ENCODE measurements around the gene MTMR3. TPM values are rescaled to one million over a fixed set of nuclear protein-coding genes. Genes with fewer than 3 reads are reported as not detected.
A peak's percentile ranks its signal among the peaks of the same experiment; 100 is the strongest.

MTMR3 gene
- total RNA-seq, 1 experiment from 2014 or later: 26.8 TPM

DNA sequence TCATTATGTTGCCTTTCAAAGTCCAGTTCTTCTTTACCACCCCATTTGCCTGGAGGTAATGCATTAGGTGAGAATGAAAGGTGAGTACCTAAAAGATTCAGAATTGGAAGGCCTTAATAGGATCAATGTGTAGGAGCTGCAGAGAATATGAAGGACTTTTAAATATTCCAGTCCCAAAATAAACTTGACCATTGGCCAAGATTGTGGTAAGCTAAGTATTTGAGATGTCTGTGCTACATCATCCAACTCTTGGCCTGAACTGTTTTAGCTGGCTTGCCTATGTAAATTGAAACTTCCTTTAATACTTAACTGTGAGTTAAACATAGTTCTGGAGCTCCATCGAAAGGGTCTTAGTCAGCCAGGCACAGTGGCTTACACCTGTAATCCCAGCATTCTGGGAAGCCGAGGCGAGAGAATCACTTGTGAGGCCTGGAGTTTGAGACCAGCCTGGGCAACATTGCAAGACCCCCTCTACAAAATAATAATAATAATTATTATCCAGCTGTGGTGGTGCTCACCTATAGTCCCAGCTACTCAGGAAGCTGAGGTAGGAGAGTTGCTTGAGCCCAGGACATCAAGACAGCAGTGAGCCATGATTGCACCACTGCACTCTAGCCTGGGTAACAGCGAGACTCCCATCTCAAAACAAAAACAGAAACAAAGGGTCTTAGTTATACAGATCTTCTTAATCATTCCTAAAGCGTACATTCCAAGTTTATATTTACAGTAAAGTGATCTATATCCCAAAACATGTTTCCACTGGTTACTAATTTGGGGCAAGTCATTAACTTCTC is 29.8 kb downstream of the MTMR3 start:
- DNase-seq (ENCODE audit: low read depth, low spot score): no peak
- Histone ChIP-seq H3K27me3 (ENCODE audit: control insufficient read depth, insufficient read depth, low read length) (no peaks in the 10 kb centered on the region), H3K36me3 (ENCODE audit: control insufficient read depth, insufficient read depth, low read length) (no peaks in the 10 kb centered on the region), H3K27ac (ENCODE audit: low read length) (no peak overlapping the region), H3K4me1 (ENCODE audit: control insufficient read depth, insufficient read depth, low read length) (peaks cover 42% of the 10 kb centered on the region), H3K9me3 (ENCODE audit: control insufficient read depth, insufficient read depth, low read depth, low read length) (no peaks in the 10 kb centered on the region), H3K4me3 (ENCODE audit: low read depth in 2 of 2, low read length in 2 of 2) (no peak overlapping the region)
- ChIA-PET POLR2A (interaction anchor here (0.5 to 0.6 kb wide), 2 partner anchors 68 to 1252 kb away, joined by 3 to 6 read pairs; no protein-coding TSS in a partner anchor), CTCF (no interaction called here)
- intact Hi-C loops (cut with micrococcal nuclease; ENCODE audit: unreplicated experiment): no loop called here
- no peak for ATAC-seq
- in situ Hi-C loops (cut with HindIII; ENCODE audit: low pct_unique_long_range_greater_than_20kb, low sequenced_read_pairs): no loop called here
- TF ChIP-seq CTCF (IDR thresholded peaks at IDR 0.05) (no peak), POLR2AphosphoS5 (IDR thresholded peaks at IDR 0.05; ENCODE audit: low read depth, low read length) (no peak), TCF7L2 (IDR thresholded peaks at IDR 0.05; ENCODE audit: low read depth, low read length) (no peak), SIN3A (IDR thresholded peaks at IDR 0.05; ENCODE audit: borderline replicate concordance, insufficient read depth, low read depth, low read length) (no peak), REST (IDR thresholded peaks at IDR 0.05; ENCODE audit: insufficient read depth in 1 of 2, low read depth in 2 of 2, low read length in 1 of 2) (no peak)
- no TSS peak for BruUV-seq (replicated peaks)

GRCh38 chr22:29914165-29914564 is 31.2 kb downstream of the MTMR3 start:
- intact Hi-C loops (cut with micrococcal nuclease; ENCODE audit: unreplicated experiment) (no loop called here), in situ Hi-C loops (cut with HindIII; ENCODE audit: low pct_unique_long_range_greater_than_20kb, low sequenced_read_pairs) (no loop called here)
- CTCF ChIA-PET: interaction anchor here (0.7 kb wide), 1 partner anchor 59 kb away, joined by 4 read pairs; no protein-coding TSS in a partner anchor
- Histone ChIP-seq H3K4me3 (ENCODE audit: low read depth in 2 of 2, low read length in 2 of 2) (no peak overlapping the region), H3K36me3 (ENCODE audit: control insufficient read depth, insufficient read depth, low read length) (no peaks in the 10 kb centered on the region), H3K9me3 (ENCODE audit: control insufficient read depth, insufficient read depth, low read depth, low read length) (no peaks in the 10 kb centered on the region), H3K4me1 (ENCODE audit: control insufficient read depth, insufficient read depth, low read length) (peaks cover 37% of the 10 kb centered on the region; the same call in 1 of the 2 replicates), H3K27me3 (ENCODE audit: control insufficient read depth, insufficient read depth, low read length) (no peaks in the 10 kb centered on the region), H3K27ac (ENCODE audit: low read length) (no peak overlapping the region)
- POLR2A ChIA-PET: no interaction called here
- peak; percentile 64 for DNase-seq (ENCODE audit: low read depth, low spot score)
- ATAC-seq: no peak
- no TSS peak for BruUV-seq (replicated peaks)
- TF ChIP-seq CTCF (IDR thresholded peaks at IDR 0.05) (no peak), SIN3A (IDR thresholded peaks at IDR 0.05; ENCODE audit: borderline replicate concordance, insufficient read depth, low read depth, low read length) (no peak), REST (IDR thresholded peaks at IDR 0.05; ENCODE audit: insufficient read depth in 1 of 2, low read depth in 2 of 2, low read length in 1 of 2) (no peak), TCF7L2 (IDR thresholded peaks at IDR 0.05; ENCODE audit: low read depth, low read length) (no peak), POLR2AphosphoS5 (IDR thresholded peaks at IDR 0.05; ENCODE audit: low read depth, low read length) (no peak)

Measured in Panc1 (cell line).